HG02870 (cell line): ENCODE data around the gene SIGLEC7.

ENCODE experiments used
- ATAC-seq: cut with Tn5 transposase; IDR thresholded peaks from one replicate; pipeline ENCODE4 v1.9.1; 2021; ENCODE audit warnings: mild to moderate bottlenecking, moderate library complexity; ENCODE audit not compliant: unreplicated experiment

The SIGLEC7 gene

GRCh38 chr19:51200071-51200666, 58.1 kb downstream of the SIGLEC7 start:
- no peak for ATAC-seq

DNA sequence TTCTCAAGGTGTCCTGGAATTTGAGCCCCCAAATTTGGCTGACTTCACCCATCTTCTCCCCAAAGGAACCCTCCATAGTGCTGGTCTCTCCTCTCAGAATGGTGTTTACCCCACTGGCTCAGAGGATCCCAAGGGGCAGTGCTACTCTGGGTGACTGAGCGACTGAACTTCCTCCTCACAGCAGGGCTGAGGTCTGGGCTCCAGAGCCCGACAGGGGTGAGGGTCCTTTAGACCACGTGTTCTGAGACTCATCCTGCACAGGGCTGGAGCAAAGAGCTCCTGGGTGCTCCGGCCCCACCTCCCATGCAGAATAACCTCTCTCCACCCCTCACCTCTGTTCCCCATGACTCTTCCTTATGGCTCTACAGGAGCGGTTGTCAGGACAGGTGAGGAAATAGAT, 59.6 kb downstream of the SIGLEC7 start:
- ATAC-seq: no peak
